ENCODE measurements around the gene SMAD3.

SMAD3 gene

GRCh38 chr15:67167091-67167490 lies 101.7 kb downstream of the SMAD3 start:
- DNase-seq: peak; percentile 59

- DNase-seq: peak; percentile 56
These were observed 103.3 kb downstream of the SMAD3 start for GRCh38 chr15:67168694-67169093.

- DNase-seq: no peak
These were observed 104.9 kb downstream of the SMAD3 start for GRCh38 chr15:67170143-67170925.

- DNase-seq: no peak
These were observed 106.1 kb downstream of the SMAD3 start for GRCh38 chr15:67171471-67171870.

GRCh38 chr15:67172172-67172571 lies 106.8 kb downstream of the SMAD3 start:
- DNase-seq: no peak

GRCh38 chr15:67173005-67173404 lies 107.6 kb downstream of the SMAD3 start:
- no peak for DNase-seq

GRCh38 chr15:67173786-67174185 lies 108.4 kb downstream of the SMAD3 start:
- no peak for DNase-seq

- no peak for DNase-seq
These were observed 109.0 kb downstream of the SMAD3 start for GRCh38 chr15:67174446-67174845.

GRCh38 chr15:67174864-67175573 lies 109.6 kb downstream of the SMAD3 start:
- peak; percentile 74 for DNase-seq

- DNase-seq: no peak
These were observed 110.3 kb downstream of the SMAD3 start for GRCh38 chr15:67175643-67176071.

- DNase-seq: no peak
These were observed 111.0 kb downstream of the SMAD3 start for GRCh38 chr15:67176195-67176971.

- no peak for DNase-seq
These were observed 112.3 kb downstream of the SMAD3 start for GRCh38 chr15:67177752-67178151.

- DNase-seq: no peak
These were observed 113.3 kb downstream of the SMAD3 start for GRCh38 chr15:67178569-67179210.

- DNase-seq: peak; percentile 37
These were observed 114.1 kb downstream of the SMAD3 start for GRCh38 chr15:67179411-67179995.

GRCh38 chr15:67180035-67180434 lies 114.6 kb downstream of the SMAD3 start:
- peak; percentile 50 for DNase-seq

GRCh38 chr15:67180514-67181191 lies 115.3 kb downstream of the SMAD3 start:
- peak; percentile 60 for DNase-seq

GRCh38 chr15:67181221-67181639 lies 115.8 kb downstream of the SMAD3 start:
- DNase-seq: peak; percentile 63

GRCh38 chr15:67183443-67184169 lies 118.2 kb downstream of the SMAD3 start:
- no peak for DNase-seq

- DNase-seq: no peak
These were observed 119.0 kb downstream of the SMAD3 start for GRCh38 chr15:67184208-67184925.

- DNase-seq: no peak
These were observed 119.6 kb downstream of the SMAD3 start for GRCh38 chr15:67185051-67185450.

Data from activated effector memory CD4-positive, alpha-beta T cell treated with anti-CD3 and anti-CD28 coated beads, Interleukin-2, amount 50 U/mL, for 16 hours (primary cell).